Large intestine (tissue), 12 donors: ENCODE data around the gene CCDC9. TPM values are rescaled to one million over a fixed set of nuclear protein-coding genes. Genes with fewer than 3 reads are reported as not detected.

Source experiments
- DNase-seq, 2 donors: peaks; one replicate each; pipeline versions ENCODE4 v3.0.0 to v3.0.0-alpha.2; 2013
- H3K27ac ChIP-seq: one replicate; pipeline ENCODE4 v1.5.1; 2013; ENCODE audit warnings: low read length
- H3K27me3 ChIP-seq: 2 replicates; pipeline ENCODE4 v1.6.1; 2013; ENCODE audit warnings: low read length; ENCODE audit not compliant: control insufficient read depth, insufficient read depth
- H3K36me3 ChIP-seq: 2 replicates; pipeline ENCODE4 v1.6.1; 2013; ENCODE audit warnings: low read length; ENCODE audit not compliant: control insufficient read depth, insufficient read depth
- H3K4me1 ChIP-seq: one replicate; pipeline ENCODE4 v1.6.1; 2013; ENCODE audit warnings: low read length; ENCODE audit not compliant: control insufficient read depth, insufficient read depth
- H3K4me3 ChIP-seq: one replicate; pipeline ENCODE4 v1.5.1; 2013; ENCODE audit warnings: low read length
- H3K9me3 ChIP-seq: one replicate; pipeline ENCODE4 v1.6.1; 2013; ENCODE audit warnings: mild to moderate bottlenecking, low read depth, low read length, moderate library complexity; ENCODE audit not compliant: control insufficient read depth
- WGBS: methylation state at CpG from one replicate; pipeline ENCODE4 v1.1.5; 2013; ENCODE audit warnings: low lambda C conversion rate; ENCODE audit not compliant: insufficient coverage; 5-methylcytosine and 5-hydroxymethylcytosine counted together
- long read RNA-seq, 11 donors: transcript quantifications; one replicate each; lab custom pipeline, GENCODE V29; 2026
- polyA plus RNA-seq: library from polyadenylated mRNA; unstranded; fragments of 120-200 nt; gene quantifications from one replicate; pipeline ENCODE4 v1.2.1, GENCODE V29; 2013

The CCDC9 gene
- 23.2 TPM for polyA plus RNA-seq
- long read RNA-seq, donor 1, partial matches to known transcripts = 0 of 1 reads
- long read RNA-seq, donor 1, other reads (novel, unspliced or antisense) = 0 of 1 reads
- long read RNA-seq, donor 2, partial matches to known transcripts = 0 of 3 reads
- long read RNA-seq, donor 2, other reads (novel, unspliced or antisense) = 0 of 3 reads
- long read RNA-seq, donor 3, partial matches to known transcripts = 0 of 1 reads
- long read RNA-seq, donor 3, other reads (novel, unspliced or antisense) = 0 of 1 reads
- long read RNA-seq, donor 4 = 0 reads
- long read RNA-seq, donor 5, partial matches to known transcripts = 0 of 1 reads
- long read RNA-seq, donor 5, other reads (novel, unspliced or antisense) = 0 of 1 reads
- long read RNA-seq, donor 6 = 0 reads
- long read RNA-seq, donor 7, partial matches to known transcripts = 0 of 2 reads
- long read RNA-seq, donor 7, other reads (novel, unspliced or antisense) = 0 of 2 reads
- long read RNA-seq, donor 8, partial matches to known transcripts = 5 of 8 reads
- long read RNA-seq, donor 8, other reads (novel, unspliced or antisense) = 0 of 8 reads
- long read RNA-seq, donor 9, partial matches to known transcripts = 0 of 1 reads
- long read RNA-seq, donor 9, other reads (novel, unspliced or antisense) = 0 of 1 reads
- long read RNA-seq, donor 10, partial matches to known transcripts = 0 of 3 reads
- long read RNA-seq, donor 10, other reads (novel, unspliced or antisense) = 0 of 3 reads
- long read RNA-seq, donor 11, partial matches to known transcripts = 0 of 2 reads
- long read RNA-seq, donor 11, other reads (novel, unspliced or antisense) = 0 of 2 reads

DNA sequence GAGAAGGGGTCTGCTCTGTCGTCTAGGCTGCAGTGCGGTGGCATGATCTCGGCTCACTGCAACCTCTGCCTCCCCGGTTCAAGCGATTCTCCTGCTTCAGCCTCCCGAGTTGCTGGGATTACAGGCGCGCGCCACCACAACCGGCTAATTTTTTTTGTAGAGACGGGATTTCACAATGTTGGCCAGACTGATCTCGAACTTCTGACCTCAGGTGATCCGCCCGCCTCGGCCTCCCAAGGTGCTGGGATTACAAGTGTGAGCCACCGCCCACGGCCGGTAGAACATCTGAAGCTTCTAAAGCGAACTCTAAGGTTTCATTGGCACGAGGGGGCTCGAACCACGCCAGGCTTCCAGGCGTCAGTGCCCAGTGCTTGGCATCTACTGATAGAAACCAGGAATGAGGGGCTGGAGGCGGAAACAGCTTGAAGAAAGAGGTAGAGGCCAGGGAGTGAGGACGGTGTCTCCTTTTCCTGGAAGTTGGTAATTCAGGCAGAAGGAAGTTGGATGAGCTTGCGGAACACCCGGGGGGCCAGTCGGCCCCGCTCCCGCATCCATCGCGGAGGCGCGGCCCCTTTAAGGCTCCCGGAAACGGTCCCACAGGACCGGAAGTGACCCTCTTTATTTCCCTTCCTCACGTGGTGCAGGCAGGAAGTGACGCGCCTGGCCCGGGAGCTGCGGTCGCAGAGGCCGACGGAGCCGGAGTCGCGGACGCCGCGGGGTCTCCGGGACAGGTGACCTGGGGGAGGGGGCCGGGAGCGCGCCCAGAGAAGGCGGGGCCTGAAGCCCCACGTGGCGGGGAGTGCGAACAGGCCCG lies at the start of gene CCDC9:
CCDC9 (plus strand) TSS at position 647 of the 814 bp plus-strand sequence. CDS start 1,876 bp downstream, outside the sequence.
- peak within 1 kb of the TSS; percentile 98 for H3K27ac ChIP-seq
- peak; percentile 96 to 97 for DNase-seq
- H3K27me3 ChIP-seq = no peaks in the 10 kb centered on the region
- peak within 1 kb of the TSS; percentile 87 for H3K4me3 ChIP-seq
- H3K4me1 ChIP-seq = peaks cover 16% of the 10 kb centered on the region
- H3K9me3 ChIP-seq = no peaks in the 10 kb centered on the region
- WGBS = 40% methylated on average over 2 of the region's 60 CpGs
- H3K36me3 ChIP-seq = peaks cover 29% of the 10 kb centered on the region

GRCh38 chr19:47209319-47210179 lies 46.8 kb upstream of the CCDC9 start:
- no peak overlapping the region for H3K4me3 ChIP-seq
- H3K27me3 ChIP-seq = no peaks in the 10 kb centered on the region
- H3K36me3 ChIP-seq = peaks cover 55% of the 10 kb centered on the region
- H3K4me1 ChIP-seq = peaks cover 4% of the 10 kb centered on the region
- no peak overlapping the region for H3K27ac ChIP-seq
- no CpG with 5 or more reads among the region's 13 CpGs for WGBS
- H3K9me3 ChIP-seq = no peaks in the 10 kb centered on the region
- no peak for DNase-seq

DNA sequence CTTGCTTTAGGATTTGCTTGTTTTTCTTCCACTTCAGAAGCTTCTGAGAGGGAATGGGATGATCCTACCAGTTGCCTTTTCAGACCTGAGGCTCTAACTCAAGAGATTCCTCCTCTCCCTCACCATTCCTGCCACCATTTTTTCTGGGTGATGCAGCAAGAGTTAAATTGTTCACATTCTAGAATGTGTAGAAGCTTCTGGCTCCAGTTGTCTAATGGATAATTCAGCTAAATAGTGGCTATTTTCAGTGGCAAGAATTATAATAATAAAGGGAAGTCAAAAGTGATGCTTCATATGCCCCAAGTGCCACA lies 46.2 kb upstream of the CCDC9 start:
- Histone ChIP-seq H3K27me3 (no peaks in the 10 kb centered on the region), H3K9me3 (no peaks in the 10 kb centered on the region), H3K4me1 (peaks cover 4% of the 10 kb centered on the region), H3K27ac (peak overlapping the region; percentile 10), H3K4me3 (no peak overlapping the region), H3K36me3 (peaks cover 49% of the 10 kb centered on the region)
- DNase-seq = no peak

- Histone ChIP-seq H3K4me1 (peaks cover 7% of the 10 kb centered on the region), H3K27ac (peak overlapping the region; percentile 10), H3K9me3 (no peaks in the 10 kb centered on the region), H3K36me3 (peaks cover 42% of the 10 kb centered on the region), H3K27me3 (no peaks in the 10 kb centered on the region), H3K4me3 (no peak overlapping the region)
- WGBS = no CpG with 5 or more reads among the region's 19 CpGs
- peak; percentile 70 to 80 for DNase-seq
Measured at GRCh38 chr19:47210689-47211316, 45.5 kb upstream of the CCDC9 start.

DNA sequence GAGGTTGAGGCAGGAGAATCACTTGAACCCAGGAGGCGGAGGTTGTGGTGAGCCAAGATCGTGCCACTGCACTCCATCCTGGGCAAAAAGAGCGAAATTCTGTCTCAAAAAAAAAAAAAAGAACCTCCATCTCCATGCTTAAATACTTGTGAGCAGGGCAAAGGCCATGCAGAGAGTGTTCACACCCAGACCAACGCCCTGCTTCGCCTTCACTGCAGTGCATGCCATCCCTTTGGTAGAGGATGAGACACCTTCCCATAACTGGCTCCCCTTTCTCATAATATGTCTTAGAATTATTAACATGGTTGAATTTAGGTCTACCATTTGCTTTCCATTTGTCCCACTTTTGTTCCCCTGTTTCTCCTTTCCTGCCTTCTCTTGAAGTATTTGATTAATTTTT lies 40.7 kb upstream of the CCDC9 start:
- DNase-seq = peak; percentile 70 to 73
- no peaks in the 10 kb centered on the region for H3K27me3 ChIP-seq
- H3K9me3 ChIP-seq = no peaks in the 10 kb centered on the region
- H3K4me3 ChIP-seq = no peak overlapping the region
- no CpG with 5 or more reads among the region's 5 CpGs for WGBS
- no peak overlapping the region for H3K27ac ChIP-seq
- H3K36me3 ChIP-seq = no peaks in the 10 kb centered on the region
- H3K4me1 ChIP-seq = peaks cover 4% of the 10 kb centered on the region

DNA sequence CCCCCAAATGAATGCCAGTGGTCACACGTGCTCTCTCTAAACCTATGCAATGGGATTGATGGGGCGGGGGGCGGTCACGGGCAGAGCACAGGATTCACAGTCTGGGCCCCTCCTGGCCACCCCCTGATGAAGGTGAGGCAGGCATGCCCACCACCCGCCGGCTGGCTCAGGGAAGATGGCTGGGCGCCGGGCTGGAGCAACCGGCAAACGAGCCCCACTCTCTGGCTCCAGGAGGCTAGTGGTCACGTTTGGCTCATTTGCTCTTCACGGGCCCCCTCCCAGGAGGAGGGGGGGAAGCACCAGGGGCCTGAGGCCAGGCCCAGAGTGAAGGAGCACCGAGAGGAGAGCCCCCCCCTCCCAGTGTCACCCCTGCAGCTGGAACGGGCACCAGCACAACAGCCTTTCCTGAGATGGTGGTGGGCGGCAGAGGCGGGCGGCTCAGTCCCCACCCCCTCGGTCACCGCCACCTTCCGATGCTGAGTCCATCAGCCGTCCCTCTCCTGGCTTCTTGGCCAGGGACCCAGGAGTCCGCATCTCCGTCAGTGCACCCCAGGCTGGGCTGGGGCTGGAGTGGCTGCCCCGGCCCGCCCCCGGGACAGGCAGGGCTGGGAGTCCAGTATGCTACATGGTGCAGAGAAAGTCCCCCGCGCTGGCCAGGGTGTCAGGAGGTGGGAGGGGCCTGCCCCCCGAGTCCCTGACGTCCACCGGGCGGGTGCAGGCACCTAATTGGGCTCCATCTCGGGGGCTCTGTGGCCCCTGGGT lies 35.1 kb upstream of the CCDC9 start:
- no peak for DNase-seq
- WGBS = no CpG with 5 or more reads among the region's 33 CpGs

GRCh38 chr19:47221890-47222289 lies 34.4 kb upstream of the CCDC9 start:
- no peak overlapping the region for H3K27ac ChIP-seq
- WGBS = no CpG with 5 or more reads among the region's 11 CpGs
- no peak overlapping the region for H3K4me3 ChIP-seq
- no peaks in the 10 kb centered on the region for H3K9me3 ChIP-seq
- DNase-seq = no peak
- peaks cover 9% of the 10 kb centered on the region for H3K4me1 ChIP-seq
- peaks cover 2% of the 10 kb centered on the region for H3K36me3 ChIP-seq
- H3K27me3 ChIP-seq = no peaks in the 10 kb centered on the region

More for the DNA sequence above, 35.1 kb upstream of the CCDC9 start:
- no peak overlapping the region for H3K4me3 ChIP-seq
- H3K27ac ChIP-seq = no peak overlapping the region
- no peaks in the 10 kb centered on the region for H3K9me3 ChIP-seq
- peaks cover 5% of the 10 kb centered on the region for H3K4me1 ChIP-seq
- no peaks in the 10 kb centered on the region for H3K27me3 ChIP-seq
- peaks cover 2% of the 10 kb centered on the region for H3K36me3 ChIP-seq

DNA sequence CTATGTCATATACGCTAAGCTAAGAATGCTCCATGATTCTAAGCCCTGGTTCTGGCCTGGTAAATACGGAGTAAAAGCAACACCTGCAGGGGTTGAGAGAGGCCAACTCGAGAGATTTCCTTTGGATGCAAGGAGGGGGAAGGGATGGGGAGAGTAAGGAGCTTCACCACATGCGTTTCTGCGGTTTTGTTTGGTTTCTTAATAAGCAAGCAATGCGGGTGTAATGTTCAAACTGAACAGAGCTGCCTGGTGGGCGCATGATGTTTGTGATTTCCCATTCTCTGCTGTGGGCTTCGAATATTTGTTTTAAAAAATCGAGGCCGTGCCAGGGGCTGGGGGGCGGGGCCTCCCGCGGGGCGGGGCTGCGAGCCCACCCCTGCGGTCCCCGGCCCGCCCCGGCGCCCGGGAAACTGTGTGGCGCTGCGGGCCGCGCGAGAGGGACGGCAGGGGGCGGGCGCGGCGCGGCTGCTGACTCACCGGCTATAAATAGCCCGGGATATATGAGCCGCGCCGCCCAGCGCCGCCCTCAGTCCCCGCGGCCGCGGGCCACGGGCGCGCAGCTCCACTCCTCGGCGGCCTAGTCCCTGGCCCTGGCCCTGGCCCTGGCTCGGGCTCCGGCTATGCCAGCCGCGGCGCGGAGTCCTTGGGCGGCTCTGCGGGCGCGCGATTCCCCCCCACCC lies 30.4 kb upstream of the CCDC9 start:
- H3K4me1 ChIP-seq = peaks cover 26% of the 10 kb centered on the region
- no CpG with 5 or more reads among the region's 59 CpGs for WGBS
- peak overlapping the region; percentile 83 for H3K27ac ChIP-seq
- DNase-seq = peak; percentile 87 to 91
- peaks cover 26% of the 10 kb centered on the region for H3K27me3 ChIP-seq
- peaks cover 2% of the 10 kb centered on the region for H3K36me3 ChIP-seq
- H3K9me3 ChIP-seq = no peaks in the 10 kb centered on the region
- peak overlapping the region; percentile 48 for H3K4me3 ChIP-seq
